Neural crest cell (in vitro differentiated cells): ENCODE results near the gene ABHD15. TPM values are rescaled to one million over a fixed set of nuclear protein-coding genes. Genes with fewer than 3 reads are reported as not detected.

Experiments used
- DNase-seq: peaks from one replicate; pipeline ENCODE4 v3.0.0; 2021; ENCODE audit warnings: low read depth, mixed read lengths, low spot score
- H3K27ac Mint-ChIP-seq: one replicate; pipeline ENCODE4 v1.8.0; 2021; ENCODE audit warnings: mild to moderate bottlenecking, mixed read lengths; ENCODE audit not compliant: unreplicated experiment
- H3K27me3 Mint-ChIP-seq: 2 replicates; pipeline ENCODE4 v1.8.0; 2021; ENCODE audit warnings: low read depth, mild to moderate bottlenecking, mixed read lengths
- H3K36me3 Mint-ChIP-seq: 2 replicates; pipeline ENCODE4 v1.8.0; 2021; ENCODE audit warnings: low read depth, mild to moderate bottlenecking, mixed read lengths
- H3K4me1 Mint-ChIP-seq: 2 replicates; pipeline ENCODE4 v1.8.0; 2021; ENCODE audit warnings: mixed read lengths
- H3K4me3 Mint-ChIP-seq: one replicate; pipeline ENCODE4 v1.8.0; 2021; ENCODE audit warnings: mild to moderate bottlenecking, mixed read lengths
- H3K9me3 Mint-ChIP-seq: 2 replicates; pipeline ENCODE4 v1.8.0; 2021; ENCODE audit warnings: mixed read lengths
- total RNA-seq: library from RNA; stranded (reverse); gene quantifications from 2 replicates; pipeline ENCODE4 v1.2.1, GENCODE V29; 2021
- TF ChIP-seq, protein P1 (sequence below): fragments of 200-600 bp; sonication (generic); conservative IDR thresholded peaks from 2 replicates; pipeline ENCODE4 v1.5.0; 2021; ENCODE audit warnings: antibody characterized with exemption, mild to moderate bottlenecking

The ABHD15 gene
- total RNA-seq, 1 donor from 2014 or later, result 4.2 TPM

GRCh38 chr17:29569245-29569950, 2.6 kb upstream of the ABHD15 start:
- H3K36me3 Mint-ChIP-seq, result no peaks in the 10 kb centered on the region
- peaks cover 30% of the 10 kb centered on the region for H3K4me1 Mint-ChIP-seq
- TF ChIP-seq, protein P1, sequence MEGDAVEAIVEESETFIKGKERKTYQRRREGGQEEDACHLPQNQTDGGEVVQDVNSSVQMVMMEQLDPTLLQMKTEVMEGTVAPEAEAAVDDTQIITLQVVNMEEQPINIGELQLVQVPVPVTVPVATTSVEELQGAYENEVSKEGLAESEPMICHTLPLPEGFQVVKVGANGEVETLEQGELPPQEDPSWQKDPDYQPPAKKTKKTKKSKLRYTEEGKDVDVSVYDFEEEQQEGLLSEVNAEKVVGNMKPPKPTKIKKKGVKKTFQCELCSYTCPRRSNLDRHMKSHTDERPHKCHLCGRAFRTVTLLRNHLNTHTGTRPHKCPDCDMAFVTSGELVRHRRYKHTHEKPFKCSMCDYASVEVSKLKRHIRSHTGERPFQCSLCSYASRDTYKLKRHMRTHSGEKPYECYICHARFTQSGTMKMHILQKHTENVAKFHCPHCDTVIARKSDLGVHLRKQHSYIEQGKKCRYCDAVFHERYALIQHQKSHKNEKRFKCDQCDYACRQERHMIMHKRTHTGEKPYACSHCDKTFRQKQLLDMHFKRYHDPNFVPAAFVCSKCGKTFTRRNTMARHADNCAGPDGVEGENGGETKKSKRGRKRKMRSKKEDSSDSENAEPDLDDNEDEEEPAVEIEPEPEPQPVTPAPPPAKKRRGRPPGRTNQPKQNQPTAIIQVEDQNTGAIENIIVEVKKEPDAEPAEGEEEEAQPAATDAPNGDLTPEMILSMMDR, result no peak
- DNase-seq, result no peak
- H3K27ac Mint-ChIP-seq, result no peak overlapping the region
- H3K9me3 Mint-ChIP-seq, result no peaks in the 10 kb centered on the region
- peaks cover 35% of the 10 kb centered on the region for H3K27me3 Mint-ChIP-seq
- peak overlapping the region; percentile 93 for H3K4me3 Mint-ChIP-seq

GRCh38 chr17:29568331-29569244, 1.8 kb upstream of the ABHD15 start, which contains the start of gene TP53I13:
TP53I13 (plus strand) TSS chr17:29568701; CDS start chr17:29568759, 58 bp downstream.
- H3K27me3 Mint-ChIP-seq, result peaks cover 41% of the 10 kb centered on the region
- peaks cover 30% of the 10 kb centered on the region for H3K4me1 Mint-ChIP-seq
- TF ChIP-seq, protein P1, result no peak
- no peaks in the 10 kb centered on the region for H3K9me3 Mint-ChIP-seq
- DNase-seq, result peak; percentile 73
- peak within 1 kb of the TSS; percentile 97 for H3K4me3 Mint-ChIP-seq
- peak within 1 kb of the TSS; percentile 20 for H3K27ac Mint-ChIP-seq
- no peaks in the 10 kb centered on the region for H3K36me3 Mint-ChIP-seq

- TF ChIP-seq, protein P1, result peak; percentile 47
- peak overlapping the region; percentile 97 for H3K4me3 Mint-ChIP-seq
- H3K27ac Mint-ChIP-seq, result peak overlapping the region; percentile 20
- DNase-seq, result peak; percentile 53
- H3K9me3 Mint-ChIP-seq, result no peaks in the 10 kb centered on the region
- no peaks in the 10 kb centered on the region for H3K36me3 Mint-ChIP-seq
- peaks cover 44% of the 10 kb centered on the region for H3K27me3 Mint-ChIP-seq
- H3K4me1 Mint-ChIP-seq, result peaks cover 26% of the 10 kb centered on the region
Measured at GRCh38 chr17:29567554-29568330, 905 bp upstream of the ABHD15 start.

GRCh38 chr17:29567304-29567553, 392 bp upstream of the ABHD15 start:
- Mint-ChIP-seq H3K27ac (no peak overlapping the region), H3K4me3 (peak overlapping the region; percentile 97), H3K4me1 (peaks cover 26% of the 10 kb centered on the region), H3K9me3 (no peaks in the 10 kb centered on the region), H3K36me3 (no peaks in the 10 kb centered on the region), H3K27me3 (peaks cover 49% of the 10 kb centered on the region)
- DNase-seq, result no peak
- TF ChIP-seq, protein P1, result no peak
